GM12892 (cell line): ENCODE results near the gene LEF1.

ENCODE experiments used
- POLR2A ChIP-seq: IDR thresholded peaks from 2 replicates; pipeline ENCODE4 v1.6.1; 2011; ENCODE audit warnings: low read depth, low read length, control low read depth
- POLR2AphosphoS5 ChIP-seq: IDR thresholded peaks from 2 replicates; pipeline ENCODE4 v1.6.1; 2011; ENCODE audit warnings: low read depth, low read length, control low read depth

GRCh38 chr4:108213308-108213707 is 44.6 kb upstream of the LEF1 start:
- TF ChIP-seq POLR2A (no peak), POLR2AphosphoS5 (no peak)
